GM23338 (cell line): ENCODE results near the gene C2orf81. TPM values are rescaled to one million over a fixed set of nuclear protein-coding genes. Genes with fewer than 3 reads are reported as not detected.

Source experiments
- ATAC-seq: fragments of 200-7000 bp; cut with Tn5 transposase; 3 replicates; pipeline ENCODE4 v1.9.1; 2020
- DNase-seq: peaks from one replicate; pipeline ENCODE4 v3.0.0-alpha.2; 2015; ENCODE audit warnings: low spot score
- H2AFZ ChIP-seq: fragments of 200-600 bp; sonication (generic); 2 replicates; pipeline ENCODE4 v1.8.0; 2016; ENCODE audit warnings: antibody characterized with exemption, mild to moderate bottlenecking, moderate library complexity
- H3F3A ChIP-seq: fragments of 200-600 bp; sonication (generic); replicated peaks from 2 replicates; pipeline ENCODE4 v1.8.0; 2017; ENCODE audit warnings: antibody characterized with exemption, mixed run types, low read depth
- H3K27ac ChIP-seq: fragments of 200-600 bp; sonication (generic); 2 replicates; pipeline ENCODE4 v1.6.1; 2016; ENCODE audit warnings: low read depth
- H3K27me3 ChIP-seq: fragments of 200-600 bp; sonication (generic); 2 replicates; pipeline ENCODE4 v1.8.0; 2016; ENCODE audit warnings: mild to moderate bottlenecking, mixed run types, moderate library complexity; ENCODE audit not compliant: insufficient read depth
- H3K36me3 ChIP-seq: fragments of 200-600 bp; sonication (generic); 2 replicates; pipeline ENCODE4 v1.8.0; 2016; ENCODE audit warnings: mild to moderate bottlenecking; ENCODE audit not compliant: insufficient read depth
- H3K4me1 ChIP-seq: fragments of 200-600 bp; sonication (generic); 2 replicates; pipeline ENCODE4 v1.8.0; 2016; ENCODE audit warnings: mild to moderate bottlenecking, moderate library complexity; ENCODE audit not compliant: insufficient read depth
- H3K4me2 ChIP-seq: fragments of 200-600 bp; sonication (generic); 2 replicates; pipeline ENCODE4 v1.7.1; 2017; ENCODE audit warnings: mixed run types
- H3K4me3 ChIP-seq: fragments of 200-600 bp; sonication (generic); 2 replicates; pipeline ENCODE4 v1.6.1; 2016; ENCODE audit warnings: mixed run types
- H3K79me2 ChIP-seq: fragments of 200-600 bp; sonication (generic); replicated peaks from 2 replicates; pipeline ENCODE4 v1.8.0; 2017; ENCODE audit warnings: mild to moderate bottlenecking; ENCODE audit not compliant: insufficient read depth
- H3K9me2 ChIP-seq: fragments of 200-600 bp; sonication (generic); 2 replicates; pipeline ENCODE4 v1.8.0; 2017; ENCODE audit not compliant: insufficient read depth
- H4K20me1 ChIP-seq: fragments of 200-600 bp; sonication (generic); replicated peaks from 2 replicates; pipeline ENCODE4 v1.8.0; 2017; ENCODE audit warnings: mild to moderate bottlenecking; ENCODE audit not compliant: insufficient read depth
- H3K27ac Mint-ChIP-seq: 2 replicates; pipeline ENCODE4 v1.8.0; 2020; ENCODE audit warnings: inconsistent platforms, mild to moderate bottlenecking, moderate library complexity, mixed read lengths
- H3K27me3 Mint-ChIP-seq: 3 replicates; pipeline ENCODE4 v1.8.0; 2022; ENCODE audit warnings: low read depth, mild to moderate bottlenecking, moderate library complexity, mixed read lengths, inconsistent platforms; ENCODE audit not compliant: insufficient read depth, poor library complexity
- H3K36me3 Mint-ChIP-seq: 3 replicates; pipeline ENCODE4 v1.8.0; 2021; ENCODE audit warnings: low read depth, mild to moderate bottlenecking, inconsistent platforms, moderate library complexity, mixed read lengths
- H3K4me1 Mint-ChIP-seq: 3 replicates; pipeline ENCODE4 v1.8.0; 2020; ENCODE audit warnings: mild to moderate bottlenecking, inconsistent platforms, mixed read lengths
- H3K4me3 Mint-ChIP-seq: 3 replicates; pipeline ENCODE4 v1.8.0; 2021; ENCODE audit warnings: moderate library complexity, mild to moderate bottlenecking, inconsistent platforms, mixed read lengths
- H3K9me3 Mint-ChIP-seq: 3 replicates; pipeline ENCODE4 v1.8.0; 2020; ENCODE audit warnings: moderate library complexity, mild to moderate bottlenecking, inconsistent platforms, mixed read lengths
- CREB1 ChIP-seq: fragments of 250-450 bp; sonication (Bioruptor Pico); IDR thresholded peaks from 2 replicates; pipeline ENCODE4 v1.5.0; 2020; ENCODE audit warnings: low read depth, mild to moderate bottlenecking, moderate library complexity
- EZH2 ChIP-seq: fragments of 200-600 bp; sonication (generic); IDR thresholded peaks from one replicate; pipeline ENCODE4 v1.8.0; 2017; ENCODE audit warnings: antibody characterized with exemption, mild to moderate bottlenecking, low read depth; ENCODE audit not compliant: unreplicated experiment
- EZH2phosphoT487 ChIP-seq: fragments of 200-600 bp; sonication (generic); IDR thresholded peaks from one replicate; pipeline ENCODE4 v1.8.1; 2018; ENCODE audit warnings: antibody characterized with exemption; ENCODE audit not compliant: unreplicated experiment
- NANOG ChIP-seq: IDR thresholded peaks from 2 replicates; pipeline ENCODE4 v1.6.1; 2016; ENCODE audit warnings: antibody characterized with exemption, borderline replicate concordance
- POLR2AphosphoS5 ChIP-seq: IDR thresholded peaks from 2 replicates; pipeline ENCODE4 v1.6.1; 2016; ENCODE audit warnings: antibody characterized with exemption, low read depth
- STAT1 ChIP-seq: IDR thresholded peaks from one replicate; pipeline ENCODE4 v1.6.1; 2016; ENCODE audit warnings: antibody characterized with exemption; ENCODE audit not compliant: unreplicated experiment
- ZNF114 ChIP-seq: fragments of 250-450 bp; sonication (Bioruptor Pico); IDR thresholded peaks from 2 replicates; pipeline ENCODE4 v1.5.0; 2020; ENCODE audit warnings: mild to moderate bottlenecking, moderate library complexity
- ZNF331 ChIP-seq: fragments of 250-450 bp; sonication (Bioruptor Pico); IDR thresholded peaks from 2 replicates; pipeline ENCODE4 v1.5.0; 2020; ENCODE audit warnings: low read depth, mild to moderate bottlenecking, moderate library complexity
- polyA plus RNA-seq: library from polyadenylated mRNA; unstranded; fragments of >200 nt; fragmentation: Nextera tagmentation; extraction: Ambion mirVana; gene quantifications from 2 replicates; pipeline ENCODE4 v1.2.1, GENCODE V29; 2016
- total RNA-seq: library from RNA; depleted of rRNA; stranded (reverse); fragments of >200 nt; shearing (Covaris generic); gene quantifications from 2 replicates; pipeline ENCODE4 v1.2.3, GENCODE V29; 2014
- TF ChIP-seq, protein P1 (sequence below): IDR thresholded peaks from one replicate; pipeline ENCODE4 v1.6.1; 2018; ENCODE audit warnings: antibody characterized with exemption; ENCODE audit not compliant: unreplicated experiment
- TF ChIP-seq, protein P2 (sequence below), 2 experiments: fragments of 200-600 bp in 1 of 2; sonication (generic) in 1 of 2; conservative IDR thresholded peaks; 2 replicates each; pipeline versions ENCODE4 v1.5.1 to v1.6.1; 2016 to 2017; ENCODE audit warnings: antibody characterized with exemption in 2 of 2, low read depth in 2 of 2, mild to moderate bottlenecking in 2 of 2, moderate library complexity in 1 of 2
- TF ChIP-seq, protein P3 (sequence below): IDR thresholded peaks from 2 replicates; pipeline ENCODE4 v1.6.1; 2016; ENCODE audit warnings: antibody characterized with exemption

C2orf81 gene
- total and polyA plus RNA-seq, 2 experiments from 2014 or later, result 3.8 to 4.6 TPM

GRCh38 chr2:74387346-74387745 lies 34.1 kb downstream of the C2orf81 start:
- Mint-ChIP-seq H3K9me3 (no peaks in the 10 kb centered on the region), H3K27me3 (peaks cover 3% of the 10 kb centered on the region), H3K36me3 (no peaks in the 10 kb centered on the region; the same call in 2 of the 3 replicates), H3K4me3 (no peak overlapping the region), H3K27ac (no peak overlapping the region), H3K4me1 (peaks cover 10% of the 10 kb centered on the region; the same call in 2 of the 3 replicates)
- H3K36me3 ChIP-seq, result peaks cover 3% of the 10 kb centered on the region; the same call in 1 of the 2 replicates
- H3K27me3 ChIP-seq, result no peaks in the 10 kb centered on the region
- TF ChIP-seq ZNF331 (CRISPR knock-in tag) (no peak), CREB1 (no peak), POLR2AphosphoS5 (no peak), NANOG (no peak)
- no peak overlapping the region for H3K4me2 ChIP-seq
- ATAC-seq, result no peak
- H2AFZ ChIP-seq, result no peak overlapping the region
- H4K20me1 ChIP-seq, result peaks cover 38% of the 10 kb centered on the region
- H3K9me2 ChIP-seq, result no peaks in the 10 kb centered on the region
- H3K27ac ChIP-seq, result no peak overlapping the region
- no peak for DNase-seq
- H3K4me3 ChIP-seq, result no peak overlapping the region
- peaks cover 12% of the 10 kb centered on the region for H3K4me1 ChIP-seq
- no peaks in the 10 kb centered on the region for H3F3A ChIP-seq
- H3K79me2 ChIP-seq, result peaks cover 87% of the 10 kb centered on the region

DNA sequence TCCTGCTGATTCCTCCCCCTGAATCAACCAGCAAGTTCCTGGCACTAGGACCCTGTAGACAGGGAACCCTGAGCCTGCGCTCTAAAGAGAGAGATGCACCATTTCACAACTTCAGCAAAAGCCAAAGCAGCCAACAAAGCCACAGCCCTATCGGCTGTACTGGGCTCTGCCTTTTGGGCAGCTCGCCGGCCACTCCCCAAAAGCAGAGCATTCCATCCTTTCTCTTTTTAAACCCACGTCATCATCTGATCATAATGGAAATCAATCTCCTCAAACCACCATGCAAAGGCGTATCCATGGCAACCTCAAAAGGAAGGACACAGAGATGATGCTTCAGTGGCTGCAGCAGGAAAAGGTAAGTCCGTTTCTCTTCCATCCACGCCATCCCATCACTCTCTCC lies 36.0 kb downstream of the C2orf81 start:
- Histone ChIP-seq H2AFZ (no peak overlapping the region), H3F3A (no peaks in the 10 kb centered on the region), H3K4me2 (no peak overlapping the region), H4K20me1 (peaks cover 53% of the 10 kb centered on the region), H3K36me3 (peaks cover 3% of the 10 kb centered on the region; the same call in 1 of the 2 replicates), H3K9me2 (no peaks in the 10 kb centered on the region), H3K4me1 (peaks cover 9% of the 10 kb centered on the region), H3K27me3 (no peaks in the 10 kb centered on the region), H3K4me3 (no peak overlapping the region), H3K27ac (no peak overlapping the region), H3K79me2 (peaks cover 97% of the 10 kb centered on the region)
- DNase-seq (peak; percentile 18), ATAC-seq (no peak)
- H3K27me3 Mint-ChIP-seq, result peaks cover 2% of the 10 kb centered on the region
- H3K27ac Mint-ChIP-seq, result no peak overlapping the region
- no peaks in the 10 kb centered on the region for H3K9me3 Mint-ChIP-seq
- peaks cover 7% of the 10 kb centered on the region for H3K4me1 Mint-ChIP-seq
- H3K36me3 Mint-ChIP-seq, result no peaks in the 10 kb centered on the region; the same call in 2 of the 3 replicates
- no peak overlapping the region for H3K4me3 Mint-ChIP-seq
- TF ChIP-seq EZH2 (no peak), ZNF331 (CRISPR knock-in tag) (no peak), NANOG (no peak), EZH2phosphoT487 (no peak), STAT1 (no peak), ZNF114 (CRISPR knock-in tag) (no peak)
- TF ChIP-seq, protein P1, sequence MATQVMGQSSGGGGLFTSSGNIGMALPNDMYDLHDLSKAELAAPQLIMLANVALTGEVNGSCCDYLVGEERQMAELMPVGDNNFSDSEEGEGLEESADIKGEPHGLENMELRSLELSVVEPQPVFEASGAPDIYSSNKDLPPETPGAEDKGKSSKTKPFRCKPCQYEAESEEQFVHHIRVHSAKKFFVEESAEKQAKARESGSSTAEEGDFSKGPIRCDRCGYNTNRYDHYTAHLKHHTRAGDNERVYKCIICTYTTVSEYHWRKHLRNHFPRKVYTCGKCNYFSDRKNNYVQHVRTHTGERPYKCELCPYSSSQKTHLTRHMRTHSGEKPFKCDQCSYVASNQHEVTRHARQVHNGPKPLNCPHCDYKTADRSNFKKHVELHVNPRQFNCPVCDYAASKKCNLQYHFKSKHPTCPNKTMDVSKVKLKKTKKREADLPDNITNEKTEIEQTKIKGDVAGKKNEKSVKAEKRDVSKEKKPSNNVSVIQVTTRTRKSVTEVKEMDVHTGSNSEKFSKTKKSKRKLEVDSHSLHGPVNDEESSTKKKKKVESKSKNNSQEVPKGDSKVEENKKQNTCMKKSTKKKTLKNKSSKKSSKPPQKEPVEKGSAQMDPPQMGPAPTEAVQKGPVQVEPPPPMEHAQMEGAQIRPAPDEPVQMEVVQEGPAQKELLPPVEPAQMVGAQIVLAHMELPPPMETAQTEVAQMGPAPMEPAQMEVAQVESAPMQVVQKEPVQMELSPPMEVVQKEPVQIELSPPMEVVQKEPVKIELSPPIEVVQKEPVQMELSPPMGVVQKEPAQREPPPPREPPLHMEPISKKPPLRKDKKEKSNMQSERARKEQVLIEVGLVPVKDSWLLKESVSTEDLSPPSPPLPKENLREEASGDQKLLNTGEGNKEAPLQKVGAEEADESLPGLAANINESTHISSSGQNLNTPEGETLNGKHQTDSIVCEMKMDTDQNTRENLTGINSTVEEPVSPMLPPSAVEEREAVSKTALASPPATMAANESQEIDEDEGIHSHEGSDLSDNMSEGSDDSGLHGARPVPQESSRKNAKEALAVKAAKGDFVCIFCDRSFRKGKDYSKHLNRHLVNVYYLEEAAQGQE, result no peak
- TF ChIP-seq, protein P2, sequence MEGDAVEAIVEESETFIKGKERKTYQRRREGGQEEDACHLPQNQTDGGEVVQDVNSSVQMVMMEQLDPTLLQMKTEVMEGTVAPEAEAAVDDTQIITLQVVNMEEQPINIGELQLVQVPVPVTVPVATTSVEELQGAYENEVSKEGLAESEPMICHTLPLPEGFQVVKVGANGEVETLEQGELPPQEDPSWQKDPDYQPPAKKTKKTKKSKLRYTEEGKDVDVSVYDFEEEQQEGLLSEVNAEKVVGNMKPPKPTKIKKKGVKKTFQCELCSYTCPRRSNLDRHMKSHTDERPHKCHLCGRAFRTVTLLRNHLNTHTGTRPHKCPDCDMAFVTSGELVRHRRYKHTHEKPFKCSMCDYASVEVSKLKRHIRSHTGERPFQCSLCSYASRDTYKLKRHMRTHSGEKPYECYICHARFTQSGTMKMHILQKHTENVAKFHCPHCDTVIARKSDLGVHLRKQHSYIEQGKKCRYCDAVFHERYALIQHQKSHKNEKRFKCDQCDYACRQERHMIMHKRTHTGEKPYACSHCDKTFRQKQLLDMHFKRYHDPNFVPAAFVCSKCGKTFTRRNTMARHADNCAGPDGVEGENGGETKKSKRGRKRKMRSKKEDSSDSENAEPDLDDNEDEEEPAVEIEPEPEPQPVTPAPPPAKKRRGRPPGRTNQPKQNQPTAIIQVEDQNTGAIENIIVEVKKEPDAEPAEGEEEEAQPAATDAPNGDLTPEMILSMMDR (conservative IDR thresholded peaks at IDR 0.05; ENCODE audit: low read depth in 2 of 2), result no peak
- TF ChIP-seq, protein P3, sequence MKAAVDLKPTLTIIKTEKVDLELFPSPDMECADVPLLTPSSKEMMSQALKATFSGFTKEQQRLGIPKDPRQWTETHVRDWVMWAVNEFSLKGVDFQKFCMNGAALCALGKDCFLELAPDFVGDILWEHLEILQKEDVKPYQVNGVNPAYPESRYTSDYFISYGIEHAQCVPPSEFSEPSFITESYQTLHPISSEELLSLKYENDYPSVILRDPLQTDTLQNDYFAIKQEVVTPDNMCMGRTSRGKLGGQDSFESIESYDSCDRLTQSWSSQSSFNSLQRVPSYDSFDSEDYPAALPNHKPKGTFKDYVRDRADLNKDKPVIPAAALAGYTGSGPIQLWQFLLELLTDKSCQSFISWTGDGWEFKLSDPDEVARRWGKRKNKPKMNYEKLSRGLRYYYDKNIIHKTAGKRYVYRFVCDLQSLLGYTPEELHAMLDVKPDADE, result no peak
